ENCODE results near the gene ANKS1B.

ANKS1B gene

GRCh38 chr12:99146185-99146584 lies 838.6 kb downstream of the ANKS1B start:
- H3K4me1 Mint-ChIP-seq (ENCODE audit: low read depth) = no peaks in the 10 kb centered on the region
- no peak overlapping the region for H3K27ac Mint-ChIP-seq
- H3K36me3 Mint-ChIP-seq = no peaks in the 10 kb centered on the region
- H3K27me3 Mint-ChIP-seq = peaks cover 2% of the 10 kb centered on the region
- H3K4me3 Mint-ChIP-seq = no peak overlapping the region
- H3K9me3 Mint-ChIP-seq (ENCODE audit: low read depth) = peaks cover 18% of the 10 kb centered on the region

GRCh38 chr12:99142651-99143050 lies 842.1 kb downstream of the ANKS1B start:
- H3K27ac Mint-ChIP-seq = no peak overlapping the region

GRCh38 chr12:99140017-99140720 lies 844.6 kb downstream of the ANKS1B start:
- no peaks in the 10 kb centered on the region for H3K4me1 Mint-ChIP-seq (ENCODE audit: low read depth)
- no peak overlapping the region for H3K27ac Mint-ChIP-seq
- no peak overlapping the region for H3K4me3 Mint-ChIP-seq
- H3K9me3 Mint-ChIP-seq (ENCODE audit: low read depth) = peaks cover 16% of the 10 kb centered on the region
- peaks cover 2% of the 10 kb centered on the region for H3K27me3 Mint-ChIP-seq
- no peaks in the 10 kb centered on the region for H3K36me3 Mint-ChIP-seq

More at GRCh38 chr12:99142651-99143050, 842.1 kb downstream of the ANKS1B start:
- H3K36me3 Mint-ChIP-seq = no peaks in the 10 kb centered on the region
- peaks cover 2% of the 10 kb centered on the region for H3K27me3 Mint-ChIP-seq
- H3K4me3 Mint-ChIP-seq = no peak overlapping the region
- H3K9me3 Mint-ChIP-seq (ENCODE audit: low read depth) = peaks cover 18% of the 10 kb centered on the region
- no peaks in the 10 kb centered on the region for H3K4me1 Mint-ChIP-seq (ENCODE audit: low read depth)

GRCh38 chr12:99138393-99138792 lies 846.3 kb downstream of the ANKS1B start:
- H3K4me1 Mint-ChIP-seq (ENCODE audit: low read depth) = no peaks in the 10 kb centered on the region

GRCh38 chr12:99137124-99137855 lies 847.4 kb downstream of the ANKS1B start:
- Mint-ChIP-seq H3K4me3 (no peak overlapping the region), H3K9me3 (ENCODE audit: low read depth) (peaks cover 11% of the 10 kb centered on the region), H3K27ac (no peak overlapping the region), H3K27me3 (no peaks in the 10 kb centered on the region), H3K4me1 (ENCODE audit: low read depth) (no peaks in the 10 kb centered on the region), H3K36me3 (no peaks in the 10 kb centered on the region)

More at GRCh38 chr12:99138393-99138792, 846.3 kb downstream of the ANKS1B start:
- no peak overlapping the region for H3K27ac Mint-ChIP-seq
- peaks cover 13% of the 10 kb centered on the region for H3K9me3 Mint-ChIP-seq (ENCODE audit: low read depth)
- H3K4me3 Mint-ChIP-seq = no peak overlapping the region
- H3K27me3 Mint-ChIP-seq = no peaks in the 10 kb centered on the region
- no peaks in the 10 kb centered on the region for H3K36me3 Mint-ChIP-seq

- no peaks in the 10 kb centered on the region for H3K4me1 Mint-ChIP-seq (ENCODE audit: low read depth)
Observed at GRCh38 chr12:99136516-99136915, 848.2 kb downstream of the ANKS1B start.

GRCh38 chr12:99135376-99135775 lies 849.4 kb downstream of the ANKS1B start:
- Mint-ChIP-seq H3K36me3 (no peaks in the 10 kb centered on the region), H3K27me3 (no peaks in the 10 kb centered on the region), H3K27ac (no peak overlapping the region), H3K9me3 (ENCODE audit: low read depth) (peaks cover 4% of the 10 kb centered on the region), H3K4me1 (ENCODE audit: low read depth) (no peaks in the 10 kb centered on the region), H3K4me3 (no peak overlapping the region)

More at GRCh38 chr12:99136516-99136915, 848.2 kb downstream of the ANKS1B start:
- Mint-ChIP-seq H3K36me3 (no peaks in the 10 kb centered on the region), H3K27me3 (no peaks in the 10 kb centered on the region), H3K9me3 (ENCODE audit: low read depth) (peaks cover 4% of the 10 kb centered on the region), H3K4me3 (no peak overlapping the region), H3K27ac (no peak overlapping the region)

- Mint-ChIP-seq H3K27me3 (no peaks in the 10 kb centered on the region), H3K27ac (no peak overlapping the region)
Observed at GRCh38 chr12:99133401-99133800, 851.3 kb downstream of the ANKS1B start.

GRCh38 chr12:99131751-99132199 lies 853.0 kb downstream of the ANKS1B start:
- Mint-ChIP-seq H3K27ac (no peak overlapping the region), H3K4me3 (no peak overlapping the region), H3K4me1 (ENCODE audit: low read depth) (no peaks in the 10 kb centered on the region), H3K27me3 (no peaks in the 10 kb centered on the region), H3K36me3 (no peaks in the 10 kb centered on the region), H3K9me3 (ENCODE audit: low read depth) (peaks cover 4% of the 10 kb centered on the region)

More at GRCh38 chr12:99133401-99133800, 851.3 kb downstream of the ANKS1B start:
- Mint-ChIP-seq H3K4me1 (ENCODE audit: low read depth) (no peaks in the 10 kb centered on the region), H3K4me3 (no peak overlapping the region), H3K36me3 (no peaks in the 10 kb centered on the region), H3K9me3 (ENCODE audit: low read depth) (peaks cover 4% of the 10 kb centered on the region)

- no peaks in the 10 kb centered on the region for H3K36me3 Mint-ChIP-seq
- H3K27me3 Mint-ChIP-seq = no peaks in the 10 kb centered on the region
- no peak overlapping the region for H3K27ac Mint-ChIP-seq
- no peak overlapping the region for H3K4me3 Mint-ChIP-seq
- peaks cover 4% of the 10 kb centered on the region for H3K9me3 Mint-ChIP-seq (ENCODE audit: low read depth)
- H3K4me1 Mint-ChIP-seq (ENCODE audit: low read depth) = no peaks in the 10 kb centered on the region
Observed at GRCh38 chr12:99130808-99131553, 853.8 kb downstream of the ANKS1B start.

GRCh38 chr12:99128246-99128802 lies 856.4 kb downstream of the ANKS1B start:
- H3K4me1 Mint-ChIP-seq (ENCODE audit: low read depth) = no peaks in the 10 kb centered on the region
- no peak overlapping the region for H3K27ac Mint-ChIP-seq
- H3K27me3 Mint-ChIP-seq = no peaks in the 10 kb centered on the region
- no peaks in the 10 kb centered on the region for H3K9me3 Mint-ChIP-seq (ENCODE audit: low read depth)
- no peak overlapping the region for H3K4me3 Mint-ChIP-seq
- H3K36me3 Mint-ChIP-seq = no peaks in the 10 kb centered on the region

- Mint-ChIP-seq H3K27me3 (no peaks in the 10 kb centered on the region), H3K27ac (no peak overlapping the region), H3K36me3 (no peaks in the 10 kb centered on the region), H3K9me3 (ENCODE audit: low read depth) (no peaks in the 10 kb centered on the region), H3K4me1 (ENCODE audit: low read depth) (no peaks in the 10 kb centered on the region), H3K4me3 (no peak overlapping the region)
Observed at GRCh38 chr12:99122959-99123358, 861.8 kb downstream of the ANKS1B start.

GRCh38 chr12:99122496-99122895 lies 862.2 kb downstream of the ANKS1B start:
- no peaks in the 10 kb centered on the region for H3K36me3 Mint-ChIP-seq
- H3K27ac Mint-ChIP-seq = no peak overlapping the region
- no peaks in the 10 kb centered on the region for H3K4me1 Mint-ChIP-seq (ENCODE audit: low read depth)
- no peak overlapping the region for H3K4me3 Mint-ChIP-seq
- no peaks in the 10 kb centered on the region for H3K27me3 Mint-ChIP-seq
- no peaks in the 10 kb centered on the region for H3K9me3 Mint-ChIP-seq (ENCODE audit: low read depth)

GRCh38 chr12:99121546-99121945 lies 863.2 kb downstream of the ANKS1B start:
- Mint-ChIP-seq H3K27me3 (no peaks in the 10 kb centered on the region), H3K27ac (no peak overlapping the region), H3K4me3 (no peak overlapping the region), H3K4me1 (ENCODE audit: low read depth) (no peaks in the 10 kb centered on the region), H3K36me3 (no peaks in the 10 kb centered on the region), H3K9me3 (ENCODE audit: low read depth) (no peaks in the 10 kb centered on the region)

- no peak overlapping the region for H3K4me3 Mint-ChIP-seq
- H3K36me3 Mint-ChIP-seq = no peaks in the 10 kb centered on the region
- no peaks in the 10 kb centered on the region for H3K4me1 Mint-ChIP-seq (ENCODE audit: low read depth)
- H3K27ac Mint-ChIP-seq = no peak overlapping the region
- H3K9me3 Mint-ChIP-seq (ENCODE audit: low read depth) = no peaks in the 10 kb centered on the region
- H3K27me3 Mint-ChIP-seq = no peaks in the 10 kb centered on the region
Observed at GRCh38 chr12:99119943-99120342, 864.8 kb downstream of the ANKS1B start.

Measured in activated naive CD8-positive, alpha-beta T cell (primary cell).